ENCODE data around the gene NDUFAF5.

DNA sequence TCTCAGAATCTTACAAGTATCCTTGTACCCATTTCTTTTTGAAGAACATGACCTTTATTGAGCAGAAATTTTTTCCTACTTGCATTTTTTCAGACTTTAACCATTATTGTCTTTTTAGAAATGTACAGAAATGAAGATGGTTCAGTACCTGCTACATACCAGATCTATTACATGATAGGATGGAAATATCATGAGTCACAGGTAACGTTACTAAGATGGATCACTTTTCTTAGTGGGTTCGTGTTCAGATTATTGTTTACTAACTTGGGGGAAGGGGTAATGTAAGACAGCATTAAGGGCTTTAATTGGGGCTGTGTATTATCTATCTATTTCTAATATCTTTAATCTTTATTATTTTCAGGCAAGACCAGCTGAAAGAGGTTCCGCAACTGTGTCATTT is 31.9 kb downstream of the NDUFAF5 start:
- TF ChIP-seq, protein P1, sequence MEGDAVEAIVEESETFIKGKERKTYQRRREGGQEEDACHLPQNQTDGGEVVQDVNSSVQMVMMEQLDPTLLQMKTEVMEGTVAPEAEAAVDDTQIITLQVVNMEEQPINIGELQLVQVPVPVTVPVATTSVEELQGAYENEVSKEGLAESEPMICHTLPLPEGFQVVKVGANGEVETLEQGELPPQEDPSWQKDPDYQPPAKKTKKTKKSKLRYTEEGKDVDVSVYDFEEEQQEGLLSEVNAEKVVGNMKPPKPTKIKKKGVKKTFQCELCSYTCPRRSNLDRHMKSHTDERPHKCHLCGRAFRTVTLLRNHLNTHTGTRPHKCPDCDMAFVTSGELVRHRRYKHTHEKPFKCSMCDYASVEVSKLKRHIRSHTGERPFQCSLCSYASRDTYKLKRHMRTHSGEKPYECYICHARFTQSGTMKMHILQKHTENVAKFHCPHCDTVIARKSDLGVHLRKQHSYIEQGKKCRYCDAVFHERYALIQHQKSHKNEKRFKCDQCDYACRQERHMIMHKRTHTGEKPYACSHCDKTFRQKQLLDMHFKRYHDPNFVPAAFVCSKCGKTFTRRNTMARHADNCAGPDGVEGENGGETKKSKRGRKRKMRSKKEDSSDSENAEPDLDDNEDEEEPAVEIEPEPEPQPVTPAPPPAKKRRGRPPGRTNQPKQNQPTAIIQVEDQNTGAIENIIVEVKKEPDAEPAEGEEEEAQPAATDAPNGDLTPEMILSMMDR (IDR thresholded peaks at IDR 0.05): no peak
- TF ChIP-seq POLR2A (IDR thresholded peaks at IDR 0.05): no peak

Measured in heart left ventricle (tissue), 13 donors.